ENCODE results near the gene TTI1. TPM values are rescaled to one million over a fixed set of nuclear protein-coding genes. Genes with fewer than 3 reads are reported as not detected.

Gene TTI1
- total and polyA plus RNA-seq, 2 of the 13 experiments (the other 11 are each of a cell fraction or from before 2014, with no cell fraction given), result 22.9 to 39.8 TPM

DNA sequence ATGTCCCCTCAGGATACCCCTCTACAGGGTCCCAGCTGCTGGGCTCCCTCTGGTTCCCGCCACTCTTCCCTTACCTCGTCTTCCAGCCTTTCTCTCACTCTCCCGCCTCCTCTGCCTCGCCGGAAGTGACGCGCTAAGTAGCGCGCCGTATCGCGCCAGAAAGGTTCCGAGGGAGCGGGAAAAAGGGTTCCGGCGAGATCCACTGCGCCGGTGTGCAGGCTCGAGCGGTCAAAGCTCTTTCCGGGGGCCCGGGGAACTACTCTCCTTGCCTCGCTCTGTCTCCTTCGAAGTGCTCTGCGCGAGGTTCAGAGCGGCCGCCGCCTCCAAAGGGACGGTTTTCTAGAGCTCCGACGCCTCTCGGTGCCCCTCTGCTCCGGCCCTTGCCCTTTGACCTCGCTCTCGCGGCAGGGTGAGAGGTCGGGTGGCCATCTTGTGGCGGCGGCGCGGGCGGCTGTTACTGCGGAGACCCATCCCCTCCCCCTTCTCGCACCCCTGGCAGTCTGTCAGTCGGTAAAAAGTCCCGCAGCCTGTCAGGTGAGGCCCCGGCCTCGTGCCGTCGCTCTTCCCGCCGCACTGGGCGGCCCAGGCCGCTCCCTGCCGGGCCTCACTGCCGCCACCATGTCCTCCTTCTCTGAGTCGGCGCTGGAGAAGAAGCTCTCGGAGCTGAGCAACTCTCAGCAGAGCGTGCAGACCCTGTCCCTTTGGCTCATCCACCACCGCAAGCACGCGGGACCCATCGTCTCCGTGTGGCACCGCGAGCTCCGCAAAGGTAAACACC, at the start of gene TTI1, which contains the start of gene RPRD1B (continued):
- TF ChIP-seq, protein P1, sequence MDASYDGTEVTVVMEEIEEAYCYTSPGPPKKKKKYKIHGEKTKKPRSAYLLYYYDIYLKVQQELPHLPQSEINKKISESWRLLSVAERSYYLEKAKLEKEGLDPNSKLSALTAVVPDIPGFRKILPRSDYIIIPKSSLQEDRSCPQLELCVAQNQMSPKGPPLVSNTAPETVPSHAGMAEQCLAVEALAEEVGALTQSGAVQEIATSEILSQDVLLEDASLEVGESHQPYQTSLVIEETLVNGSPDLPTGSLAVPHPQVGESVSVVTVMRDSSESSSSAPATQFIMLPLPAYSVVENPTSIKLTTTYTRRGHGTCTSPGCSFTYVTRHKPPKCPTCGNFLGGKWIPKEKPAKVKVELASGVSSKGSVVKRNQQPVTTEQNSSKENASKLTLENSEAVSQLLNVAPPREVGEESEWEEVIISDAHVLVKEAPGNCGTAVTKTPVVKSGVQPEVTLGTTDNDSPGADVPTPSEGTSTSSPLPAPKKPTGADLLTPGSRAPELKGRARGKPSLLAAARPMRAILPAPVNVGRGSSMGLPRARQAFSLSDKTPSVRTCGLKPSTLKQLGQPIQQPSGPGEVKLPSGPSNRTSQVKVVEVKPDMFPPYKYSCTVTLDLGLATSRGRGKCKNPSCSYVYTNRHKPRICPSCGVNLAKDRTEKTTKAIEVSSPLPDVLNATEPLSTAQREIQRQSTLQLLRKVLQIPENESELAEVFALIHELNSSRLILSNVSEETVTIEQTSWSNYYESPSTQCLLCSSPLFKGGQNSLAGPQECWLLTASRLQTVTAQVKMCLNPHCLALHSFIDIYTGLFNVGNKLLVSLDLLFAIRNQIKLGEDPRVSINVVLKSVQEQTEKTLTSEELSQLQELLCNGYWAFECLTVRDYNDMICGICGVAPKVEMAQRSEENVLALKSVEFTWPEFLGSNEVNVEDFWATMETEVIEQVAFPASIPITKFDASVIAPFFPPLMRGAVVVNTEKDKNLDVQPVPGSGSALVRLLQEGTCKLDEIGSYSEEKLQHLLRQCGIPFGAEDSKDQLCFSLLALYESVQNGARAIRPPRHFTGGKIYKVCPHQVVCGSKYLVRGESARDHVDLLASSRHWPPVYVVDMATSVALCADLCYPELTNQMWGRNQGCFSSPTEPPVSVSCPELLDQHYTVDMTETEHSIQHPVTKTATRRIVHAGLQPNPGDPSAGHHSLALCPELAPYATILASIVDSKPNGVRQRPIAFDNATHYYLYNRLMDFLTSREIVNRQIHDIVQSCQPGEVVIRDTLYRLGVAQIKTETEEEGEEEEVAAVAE (CRISPR knock-in tag; IDR thresholded peaks at IDR 0.05; ENCODE audit: borderline replicate concordance), result peak; percentile 86
- TF ChIP-seq TEAD2 (CRISPR knock-in tag; IDR thresholded peaks at IDR 0.05) (peak; percentile 85), HMG20A (CRISPR knock-in tag; IDR thresholded peaks at IDR 0.05; ENCODE audit: borderline replicate concordance) (peak; percentile 59; the same call in 1 of the 2 replicates), ZNF766 (CRISPR knock-in tag; IDR thresholded peaks at IDR 0.05; ENCODE audit: borderline replicate concordance) (peak; percentile 65; the same call in 1 of the 2 replicates), AGO1 (IDR thresholded peaks at IDR 0.05; ENCODE audit: low read depth, low read length, poor library complexity, severe bottlenecking) (peak; percentile 77), RBFOX2 (IDR thresholded peaks at IDR 0.05; ENCODE audit: low read depth, low read length) (peak; percentile 94), FOXK2 (IDR thresholded peaks at IDR 0.05) (peak; percentile 16; the same call in 1 of the 2 replicates), MZF1 (CRISPR knock-in tag; IDR thresholded peaks at IDR 0.05; ENCODE audit: borderline replicate concordance) (0 out of 2 replicates have a peak, but pooled peaks have one; percentile 59), TOE1 (CRISPR knock-in tag; IDR thresholded peaks at IDR 0.05) (peak; percentile 58; the same call in 1 of the 2 replicates), BORCS8-MEF2B (CRISPR knock-in tag; IDR thresholded peaks at IDR 0.05) (peak; percentile 92; the same call in 1 of the 2 replicates), ZNF775 (CRISPR knock-in tag; IDR thresholded peaks at IDR 0.05; ENCODE audit: borderline replicate concordance) (peak; percentile 39), EED (CRISPR knock-in tag; IDR thresholded peaks at IDR 0.05) (no peak; the same call in 1 of the 2 replicates), ZNF713 (CRISPR knock-in tag; IDR thresholded peaks at IDR 0.05) (0 out of 2 replicates have a peak, but pooled peaks have one; percentile 84), MTF2 (CRISPR knock-in tag; IDR thresholded peaks at IDR 0.05; ENCODE audit: borderline replicate concordance) (peak; percentile 93; the same call in 1 of the 2 replicates), TRIM24 (CRISPR knock-in tag; IDR thresholded peaks at IDR 0.05) (no peak), TEAD3 (CRISPR knock-in tag; optimal IDR thresholded peaks at IDR 0.05; ENCODE audit: borderline replicate concordance) (peak; percentile 36), ESRRA (CRISPR knock-in tag; IDR thresholded peaks at IDR 0.05; ENCODE audit: low read depth) (0 out of 2 replicates have a peak, but pooled peaks have one; percentile 80), ZFX (CRISPR knock-in tag; IDR thresholded peaks at IDR 0.05; ENCODE audit: low read depth) (peak; percentile 96), ZNF614 (CRISPR knock-in tag; IDR thresholded peaks at IDR 0.05; ENCODE audit: borderline replicate concordance) (peak; percentile 64; the same call in 1 of the 2 replicates)
- TF ChIP-seq, protein P2, sequence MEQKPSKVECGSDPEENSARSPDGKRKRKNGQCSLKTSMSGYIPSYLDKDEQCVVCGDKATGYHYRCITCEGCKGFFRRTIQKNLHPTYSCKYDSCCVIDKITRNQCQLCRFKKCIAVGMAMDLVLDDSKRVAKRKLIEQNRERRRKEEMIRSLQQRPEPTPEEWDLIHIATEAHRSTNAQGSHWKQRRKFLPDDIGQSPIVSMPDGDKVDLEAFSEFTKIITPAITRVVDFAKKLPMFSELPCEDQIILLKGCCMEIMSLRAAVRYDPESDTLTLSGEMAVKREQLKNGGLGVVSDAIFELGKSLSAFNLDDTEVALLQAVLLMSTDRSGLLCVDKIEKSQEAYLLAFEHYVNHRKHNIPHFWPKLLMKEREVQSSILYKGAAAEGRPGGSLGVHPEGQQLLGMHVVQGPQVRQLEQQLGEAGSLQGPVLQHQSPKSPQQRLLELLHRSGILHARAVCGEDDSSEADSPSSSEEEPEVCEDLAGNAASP (CRISPR knock-in tag; IDR thresholded peaks at IDR 0.05; ENCODE audit: borderline replicate concordance), result peak; percentile 67
- TF ChIP-seq, protein P3, sequence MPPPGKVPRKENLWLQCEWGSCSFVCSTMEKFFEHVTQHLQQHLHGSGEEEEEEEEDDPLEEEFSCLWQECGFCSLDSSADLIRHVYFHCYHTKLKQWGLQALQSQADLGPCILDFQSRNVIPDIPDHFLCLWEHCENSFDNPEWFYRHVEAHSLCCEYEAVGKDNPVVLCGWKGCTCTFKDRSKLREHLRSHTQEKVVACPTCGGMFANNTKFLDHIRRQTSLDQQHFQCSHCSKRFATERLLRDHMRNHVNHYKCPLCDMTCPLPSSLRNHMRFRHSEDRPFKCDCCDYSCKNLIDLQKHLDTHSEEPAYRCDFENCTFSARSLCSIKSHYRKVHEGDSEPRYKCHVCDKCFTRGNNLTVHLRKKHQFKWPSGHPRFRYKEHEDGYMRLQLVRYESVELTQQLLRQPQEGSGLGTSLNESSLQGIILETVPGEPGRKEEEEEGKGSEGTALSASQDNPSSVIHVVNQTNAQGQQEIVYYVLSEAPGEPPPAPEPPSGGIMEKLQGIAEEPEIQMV (CRISPR knock-in tag; IDR thresholded peaks at IDR 0.05; ENCODE audit: low read depth), result peak; percentile 69
- TF ChIP-seq, protein P4, sequence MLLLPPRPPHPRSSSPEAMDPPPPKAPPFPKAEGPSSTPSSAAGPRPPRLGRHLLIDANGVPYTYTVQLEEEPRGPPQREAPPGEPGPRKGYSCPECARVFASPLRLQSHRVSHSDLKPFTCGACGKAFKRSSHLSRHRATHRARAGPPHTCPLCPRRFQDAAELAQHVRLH (CRISPR knock-in tag; IDR thresholded peaks at IDR 0.05; ENCODE audit: borderline replicate concordance, low read depth), result peak; percentile 83

Measured in HepG2 (cell line).